ENCODE data around the gene AGAP1. TPM values are rescaled to one million over a fixed set of nuclear protein-coding genes. Genes with fewer than 3 reads are reported as not detected.

AGAP1 gene
- total and polyA plus RNA-seq, 2 donors from 2014 or later, result 8.1 to 44.5 TPM

DNA sequence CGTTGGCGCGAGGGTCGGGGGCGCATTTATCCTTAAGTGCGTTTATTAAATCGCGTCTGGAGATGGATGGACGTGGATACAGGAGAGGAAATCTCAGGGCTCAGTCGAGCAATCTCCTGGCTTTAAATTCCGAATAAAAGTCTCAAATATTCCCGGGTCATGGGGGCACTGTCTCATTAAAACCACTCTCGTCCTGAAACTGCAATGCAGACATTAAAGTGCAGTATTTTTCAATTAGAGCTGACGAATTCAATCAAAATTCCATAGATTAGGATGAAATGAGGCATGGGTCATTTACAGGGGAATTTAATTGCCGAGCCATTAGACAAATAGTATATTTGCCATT is 685.0 kb downstream of the AGAP1 start:
- Histone ChIP-seq H3K27me3 (ENCODE audit: control insufficient read depth, insufficient read depth, low read length) (peaks cover 30% of the 10 kb centered on the region), H3K4me3 (ENCODE audit: low read length in 3 of 3) (no peak overlapping the region), H3K9me3 (ENCODE audit: control insufficient read depth in 2 of 3, insufficient read depth in 1 of 3, low read length in 3 of 3) (no peaks in the 10 kb centered on the region), H3K4me1 (ENCODE audit: control insufficient read depth in 2 of 3, insufficient read depth in 2 of 3, low read depth in 1 of 3, low read length in 3 of 3) (peaks cover 0 to 2% (median 0%) of the 10 kb centered on the region in 3 donors), H3K27ac (ENCODE audit: low read depth in 2 of 2, low read length in 2 of 2) (no peak overlapping the region), H3K9ac (ENCODE audit: low read length in 3 of 3) (no peak overlapping the region), H3K36me3 (ENCODE audit: control insufficient read depth in 2 of 3, insufficient read depth in 3 of 3, low read length in 3 of 3) (no peaks in the 10 kb centered on the region)
- FAIRE-seq, result no peak
- peak in 1 of 5 donors; percentile 42 for DNase-seq
- intact Hi-C loops (cut with DNase I), result loop anchor here (5.0 kb wide), 1 partner anchor 412 kb away; no protein-coding TSS in a partner anchor
- TF ChIP-seq, protein P1, sequence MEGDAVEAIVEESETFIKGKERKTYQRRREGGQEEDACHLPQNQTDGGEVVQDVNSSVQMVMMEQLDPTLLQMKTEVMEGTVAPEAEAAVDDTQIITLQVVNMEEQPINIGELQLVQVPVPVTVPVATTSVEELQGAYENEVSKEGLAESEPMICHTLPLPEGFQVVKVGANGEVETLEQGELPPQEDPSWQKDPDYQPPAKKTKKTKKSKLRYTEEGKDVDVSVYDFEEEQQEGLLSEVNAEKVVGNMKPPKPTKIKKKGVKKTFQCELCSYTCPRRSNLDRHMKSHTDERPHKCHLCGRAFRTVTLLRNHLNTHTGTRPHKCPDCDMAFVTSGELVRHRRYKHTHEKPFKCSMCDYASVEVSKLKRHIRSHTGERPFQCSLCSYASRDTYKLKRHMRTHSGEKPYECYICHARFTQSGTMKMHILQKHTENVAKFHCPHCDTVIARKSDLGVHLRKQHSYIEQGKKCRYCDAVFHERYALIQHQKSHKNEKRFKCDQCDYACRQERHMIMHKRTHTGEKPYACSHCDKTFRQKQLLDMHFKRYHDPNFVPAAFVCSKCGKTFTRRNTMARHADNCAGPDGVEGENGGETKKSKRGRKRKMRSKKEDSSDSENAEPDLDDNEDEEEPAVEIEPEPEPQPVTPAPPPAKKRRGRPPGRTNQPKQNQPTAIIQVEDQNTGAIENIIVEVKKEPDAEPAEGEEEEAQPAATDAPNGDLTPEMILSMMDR (IDR thresholded peaks at IDR 0.05; ENCODE audit: borderline replicate concordance, extremely low read depth, insufficient read depth), result no peak

DNA sequence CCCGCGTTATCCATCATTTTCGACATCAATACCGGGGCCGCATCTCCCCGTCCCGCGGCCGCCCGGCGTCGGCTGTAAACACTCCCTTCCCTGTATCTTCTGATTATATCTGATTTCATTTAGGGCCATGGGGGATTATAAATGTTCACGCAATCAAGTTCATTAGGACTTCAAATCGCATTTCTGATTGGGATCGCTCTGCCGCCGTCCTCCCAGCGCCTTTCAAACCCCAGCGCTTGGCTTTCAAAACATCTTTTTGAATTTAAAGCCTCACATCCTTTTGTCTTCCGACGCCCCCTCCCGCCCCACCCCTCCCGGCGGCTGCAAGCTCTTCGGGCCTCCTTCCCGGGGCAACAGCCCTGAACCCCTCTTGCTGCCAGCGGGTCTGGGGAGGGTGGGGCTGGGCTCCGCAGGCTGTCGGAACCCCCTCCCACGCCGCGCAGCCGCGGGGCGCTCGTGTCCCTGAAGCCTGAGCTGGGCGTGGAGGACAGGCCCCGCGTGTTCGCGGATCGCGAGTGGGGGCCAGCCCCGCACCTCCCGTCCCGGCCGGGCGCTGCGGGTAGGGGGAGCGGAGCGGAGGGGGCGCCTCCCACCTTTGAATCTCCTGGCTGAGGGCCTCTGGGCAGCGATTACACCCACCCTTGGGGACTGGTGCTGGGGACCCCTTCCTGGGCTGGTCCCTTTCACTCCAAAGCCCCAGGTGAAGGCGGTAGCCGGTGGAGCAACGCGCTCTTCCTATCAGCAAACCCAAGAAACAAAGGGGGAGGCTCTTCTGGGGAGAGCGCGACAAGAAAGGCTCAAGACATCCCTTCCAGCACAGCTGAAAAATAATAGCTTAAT is 685.6 kb downstream of the AGAP1 start:
- DNase-seq (peak in 3 of 5 donors; percentile 53 to 63 (median 60)), FAIRE-seq (no peak)
- TF ChIP-seq, protein P1 (IDR thresholded peaks at IDR 0.05; ENCODE audit: borderline replicate concordance, extremely low read depth, insufficient read depth), result no peak
- Histone ChIP-seq H3K9me3 (ENCODE audit: control insufficient read depth in 2 of 3, insufficient read depth in 1 of 3, low read length in 3 of 3) (no peaks in the 10 kb centered on the region), H3K27me3 (ENCODE audit: control insufficient read depth, insufficient read depth, low read length) (peaks cover 24% of the 10 kb centered on the region), H3K4me1 (ENCODE audit: control insufficient read depth in 2 of 3, insufficient read depth in 2 of 3, low read depth in 1 of 3, low read length in 3 of 3) (peaks cover 0 to 2% (median 0%) of the 10 kb centered on the region in 3 donors), H3K9ac (ENCODE audit: low read length in 3 of 3) (no peak overlapping the region), H3K36me3 (ENCODE audit: control insufficient read depth in 2 of 3, insufficient read depth in 3 of 3, low read length in 3 of 3) (no peaks in the 10 kb centered on the region), H3K27ac (ENCODE audit: low read depth in 2 of 2, low read length in 2 of 2) (no peak overlapping the region), H3K4me3 (ENCODE audit: low read length in 3 of 3) (no peak overlapping the region)
- intact Hi-C loops (cut with DNase I), result loop anchor here (5.0 kb wide), 1 partner anchor 412 kb away; no protein-coding TSS in a partner anchor

DNA sequence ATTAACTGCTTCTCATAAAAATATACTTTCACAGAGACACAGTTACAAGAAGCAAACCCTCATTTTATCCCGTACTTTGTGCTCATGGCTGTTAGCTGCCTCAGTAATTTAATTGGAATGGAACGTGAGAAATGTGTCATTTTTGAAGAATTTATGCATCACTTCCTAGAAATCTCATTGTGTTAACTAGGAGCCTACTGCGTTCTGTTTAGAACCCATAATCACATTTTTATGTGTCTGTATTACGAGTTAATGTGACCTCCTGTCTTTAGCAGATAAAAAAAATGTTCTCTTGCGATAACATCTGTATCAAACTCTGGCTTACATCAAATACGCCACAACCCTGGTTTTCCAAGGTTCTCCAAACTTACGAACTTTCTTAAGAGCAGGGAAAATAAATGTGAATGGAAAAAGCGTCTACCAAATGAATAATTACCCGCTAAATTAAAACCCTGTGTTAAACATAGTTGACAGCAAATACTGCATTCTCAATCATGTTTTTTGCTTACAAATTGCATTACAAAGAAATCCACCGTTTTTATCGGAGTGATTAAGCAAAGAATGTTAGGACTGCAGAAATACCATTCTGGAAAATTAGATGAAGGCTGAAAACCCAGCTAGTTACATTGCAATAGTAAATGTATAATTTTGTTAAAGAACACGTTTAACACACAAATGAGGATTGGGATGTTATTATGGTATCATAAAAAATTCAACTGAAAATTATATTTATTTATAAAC is 686.4 kb downstream of the AGAP1 start:
- FAIRE-seq (no peak), DNase-seq (peak in 1 of 5 donors; percentile 46)
- peaks cover 0 to 2% (median 0%) of the 10 kb centered on the region in 3 donors for H3K4me1 ChIP-seq (ENCODE audit: control insufficient read depth in 2 of 3, insufficient read depth in 2 of 3, low read depth in 1 of 3, low read length in 3 of 3)
- peaks cover 18% of the 10 kb centered on the region for H3K27me3 ChIP-seq (ENCODE audit: control insufficient read depth, insufficient read depth, low read length)
- intact Hi-C loops (cut with DNase I), result no loop called here
- no peak overlapping the region for H3K9ac ChIP-seq (ENCODE audit: low read length in 3 of 3)
- no peak overlapping the region for H3K4me3 ChIP-seq (ENCODE audit: low read length in 3 of 3)
- H3K27ac ChIP-seq (ENCODE audit: low read depth in 2 of 2, low read length in 2 of 2), result no peak overlapping the region
- TF ChIP-seq, protein P1 (IDR thresholded peaks at IDR 0.05; ENCODE audit: borderline replicate concordance, extremely low read depth, insufficient read depth), result no peak
- no peaks in the 10 kb centered on the region for H3K36me3 ChIP-seq (ENCODE audit: control insufficient read depth in 2 of 3, insufficient read depth in 3 of 3, low read length in 3 of 3)
- H3K9me3 ChIP-seq (ENCODE audit: control insufficient read depth in 2 of 3, insufficient read depth in 1 of 3, low read length in 3 of 3), result no peaks in the 10 kb centered on the region

Measured in kidney (tissue), 14 donors.